Adrenal gland (tissue), 12 donors: ENCODE measurements around the gene SPG7. TPM values are rescaled to one million over a fixed set of nuclear protein-coding genes. Genes with fewer than 3 reads are reported as not detected.

Source experiments
- DNase-seq, 7 donors: peaks; one replicate each; pipeline ENCODE4 v3.0.0-alpha.2; 2019 to 2020
- H3K27ac ChIP-seq, 5 donors: fragments of 200-600 bp; sonication (generic) in 4 of 5; 1 replicate in 3 of 5; 2 replicates in 2 of 5; pipeline versions ENCODE4 v1.5.1 to v1.8.0; 2016 to 2020; ENCODE audit warnings: mild to moderate bottlenecking in 1 of 5
- H3K27me3 ChIP-seq: fragments of 200-600 bp; 2 replicates; pipeline ENCODE4 v1.8.0; 2021
- H3K36me3 ChIP-seq, 2 donors: fragments of 200-600 bp; replicated peaks in 1 of 2; 1 replicate in 1 of 2; 2 replicates in 1 of 2; pipeline versions ENCODE4 v1.5.1 to v1.8.0; 2018 to 2022
- H3K4me1 ChIP-seq, 2 donors: fragments of 200-600 bp; replicated peaks in 1 of 2; 1 replicate in 1 of 2; 2 replicates in 1 of 2; pipeline versions ENCODE4 v1.5.1 to v1.8.0; 2018 to 2021
- H3K4me3 ChIP-seq, 4 donors: fragments of 200-600 bp; sonication (generic) in 3 of 4; one replicate each; pipeline ENCODE4 v1.5.1; 2016 to 2018
- H3K9me3 ChIP-seq, 3 donors: fragments of 200-600 bp; sonication (generic) in 1 of 3; replicated peaks in 1 of 3; 1 replicate in 2 of 3; 2 replicates in 1 of 3; pipeline versions ENCODE4 v1.5.1 to v1.8.0; 2016 to 2021
- POLR2A ChIP-seq, 2 donors: fragments of 450-650 bp; IDR thresholded peaks; one replicate each; pipeline ENCODE4 v1.6.1; 2017; ENCODE audit warnings: antibody characterized with exemption in 2 of 2, mild to moderate bottlenecking in 2 of 2, moderate library complexity in 1 of 2
- WGBS, 4 donors: extraction: QIAGEN DNeasy Blood & Tissue Kit in 2 of 4; methylation state at CpG; one replicate each; pipeline versions ENCODE4 v1.1.5 to v1.1.7; 2013 to 2017; 5-methylcytosine and 5-hydroxymethylcytosine counted together
- intact Hi-C, 2 donors: fragments of 100-400 bp; cut with DNase I; formaldehyde crosslinking; loops; one replicate each; pipeline versions ENCODE4 v1.14.1 to v1.15.0; 2022 to 2023
- polyA plus RNA-seq, 3 donors: library from polyadenylated mRNA; stranded (reverse); fragments of 200-250 nt in 2 of 3; fragments of 350-450 nt in 1 of 3; fragmentation: Illumina TruSeq in 1 of 3; extraction: RNeasy Lipid Tissue Mini Kit (QIAGEN cat#74804) in 1 of 3; gene quantifications; one replicate each; pipeline ENCODE4 v1.2.3, GENCODE V29; 2013 to 2014
- total RNA-seq, 9 donors: library from RNA; depleted of rRNA in 4 of 9; stranded (reverse); fragments of >200 nt in 4 of 9; fragments of 120-200 nt in 1 of 9; fragmentation: NEBNext Ultra II Directional in 1 of 9; extraction: Animal tissue kit (Norgen Biotek cat#: 25700) in 1 of 9; gene quantifications; one replicate each; pipeline versions ENCODE4 v1.1.0 to v1.2.4, GENCODE V29; 2013 to 2023
- TF ChIP-seq, protein P1 (sequence below), 6 experiments: fragments of 450-650 bp in 4 of 6; fragments of 200-600 bp in 2 of 6; sonication (generic) in 1 of 6; IDR thresholded peaks; 1 replicate in 5 of 6; 2 replicates in 1 of 6; pipeline versions ENCODE4 v1.5.1 to v1.8.0; 2016 to 2021; ENCODE audit warnings: antibody characterized with exemption in 6 of 6, mild to moderate bottlenecking in 2 of 6, moderate library complexity in 1 of 6
- donor health status: healthy with polysubstance abuse.
- donor health status: Bipolar disorder and iron deficiency.
- donor health status: DM: yes; HTN: yes; CAD: no.
- donor health status: DM: no; HTN: no; CAD: no.
- donor health status: DM: no; HTN: no; CAD: no.
- donor health status: DM: yes; HTN: yes; CAD: no.

The SPG7 gene
- total and polyA plus RNA-seq, 12 donors, result 57.1 to 250 (median 142) TPM

DNA sequence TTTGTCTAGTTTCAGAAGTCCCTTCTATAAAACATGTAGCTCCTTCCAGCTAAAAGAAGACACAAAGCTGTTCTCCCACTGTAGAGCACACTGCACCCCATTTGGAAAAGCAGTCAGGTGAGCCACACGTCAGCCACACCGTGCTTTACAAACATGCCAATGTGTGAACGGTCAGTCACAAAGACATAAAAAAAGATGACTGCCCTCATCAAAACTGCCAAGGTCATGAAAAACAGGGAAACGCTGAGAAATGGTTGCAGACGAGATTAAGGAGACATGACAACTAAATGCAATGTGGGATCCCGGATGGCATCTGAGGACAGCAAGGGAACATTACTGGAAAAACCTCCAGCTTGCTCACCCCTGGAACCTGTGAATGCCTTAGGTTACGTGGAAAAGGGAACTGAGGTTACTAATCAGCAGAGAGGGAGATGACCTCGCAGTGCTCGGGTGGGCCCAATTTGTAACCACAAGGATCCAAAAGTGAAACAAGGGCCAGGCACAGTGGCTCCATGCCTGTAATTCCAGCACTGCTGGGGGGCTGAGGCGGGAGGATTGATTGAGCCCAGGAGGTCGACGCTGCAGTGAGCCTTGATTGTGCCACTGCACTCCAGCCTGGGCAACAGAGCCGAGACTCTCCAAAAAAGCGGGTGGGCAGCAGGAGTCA, 25.9 kb upstream of the SPG7 start:
- peaks cover 38 to 76% of the 10 kb centered on the region in 2 donors for H3K4me1 ChIP-seq

DNA sequence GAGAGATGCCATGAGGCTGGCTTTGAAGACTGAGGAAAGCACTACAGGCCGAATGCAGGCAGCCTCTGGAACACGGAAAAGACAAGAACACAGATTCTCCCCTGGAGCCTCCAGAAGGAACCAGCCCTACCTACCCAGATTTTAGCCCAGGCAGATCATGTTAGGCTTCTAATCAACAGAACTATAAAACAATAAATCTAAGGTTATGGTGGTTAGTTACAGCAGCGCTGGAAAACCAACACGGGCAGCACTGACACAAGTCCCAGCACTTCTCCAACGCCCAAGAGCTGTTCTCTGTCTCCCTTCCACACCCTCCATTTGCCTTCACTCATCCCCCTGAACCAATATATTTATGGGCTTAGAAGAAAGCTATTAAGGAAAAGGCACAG, 25.4 kb upstream of the SPG7 start:
- no peaks in the 10 kb centered on the region for H3K36me3 ChIP-seq
- H3K27ac ChIP-seq, result peak overlapping the region in 3 of 5 donors; percentile 8 to 51 (median 28)
- no peak for TF ChIP-seq POLR2A (IDR thresholded peaks at IDR 0.05)
- TF ChIP-seq, protein P1, sequence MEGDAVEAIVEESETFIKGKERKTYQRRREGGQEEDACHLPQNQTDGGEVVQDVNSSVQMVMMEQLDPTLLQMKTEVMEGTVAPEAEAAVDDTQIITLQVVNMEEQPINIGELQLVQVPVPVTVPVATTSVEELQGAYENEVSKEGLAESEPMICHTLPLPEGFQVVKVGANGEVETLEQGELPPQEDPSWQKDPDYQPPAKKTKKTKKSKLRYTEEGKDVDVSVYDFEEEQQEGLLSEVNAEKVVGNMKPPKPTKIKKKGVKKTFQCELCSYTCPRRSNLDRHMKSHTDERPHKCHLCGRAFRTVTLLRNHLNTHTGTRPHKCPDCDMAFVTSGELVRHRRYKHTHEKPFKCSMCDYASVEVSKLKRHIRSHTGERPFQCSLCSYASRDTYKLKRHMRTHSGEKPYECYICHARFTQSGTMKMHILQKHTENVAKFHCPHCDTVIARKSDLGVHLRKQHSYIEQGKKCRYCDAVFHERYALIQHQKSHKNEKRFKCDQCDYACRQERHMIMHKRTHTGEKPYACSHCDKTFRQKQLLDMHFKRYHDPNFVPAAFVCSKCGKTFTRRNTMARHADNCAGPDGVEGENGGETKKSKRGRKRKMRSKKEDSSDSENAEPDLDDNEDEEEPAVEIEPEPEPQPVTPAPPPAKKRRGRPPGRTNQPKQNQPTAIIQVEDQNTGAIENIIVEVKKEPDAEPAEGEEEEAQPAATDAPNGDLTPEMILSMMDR (IDR thresholded peaks at IDR 0.05), result no peak
- no peaks in the 10 kb centered on the region for H3K9me3 ChIP-seq
- no peaks in the 10 kb centered on the region for H3K27me3 ChIP-seq
- H3K4me1 ChIP-seq, result peaks cover 38 to 80% of the 10 kb centered on the region in 2 donors
- WGBS, 4 donors, result 67 to 73% (median 73%) methylated on average over 5 of the region's 5 CpGs
- intact Hi-C loops, result loop anchor here in 1 of 2 donors (10.0 kb wide), 1 partner anchor 78 kb away; no protein-coding TSS in a partner anchor
- no peak for DNase-seq
- H3K4me3 ChIP-seq, result no peak overlapping the region

More for the DNA sequence above, 25.9 kb upstream of the SPG7 start:
- Histone ChIP-seq H3K27ac (peak overlapping the region in 3 of 5 donors; percentile 28 to 51 (median 35)), H3K9me3 (no peaks in the 10 kb centered on the region), H3K4me3 (no peak overlapping the region), H3K36me3 (no peaks in the 10 kb centered on the region), H3K27me3 (no peaks in the 10 kb centered on the region)
- no peak for TF ChIP-seq POLR2A (IDR thresholded peaks at IDR 0.05)
- TF ChIP-seq, protein P1 (IDR thresholded peaks at IDR 0.05), result no peak
- DNase-seq, result peak in 1 of 7 donors; percentile 38
- intact Hi-C loops, result loop anchor here in 1 of 2 donors (10.0 kb wide), 1 partner anchor 77 kb away; no protein-coding TSS in a partner anchor
- 41 to 52% (median 48%) methylated on average over 14 of the region's 14 CpGs for WGBS, 4 donors

DNA sequence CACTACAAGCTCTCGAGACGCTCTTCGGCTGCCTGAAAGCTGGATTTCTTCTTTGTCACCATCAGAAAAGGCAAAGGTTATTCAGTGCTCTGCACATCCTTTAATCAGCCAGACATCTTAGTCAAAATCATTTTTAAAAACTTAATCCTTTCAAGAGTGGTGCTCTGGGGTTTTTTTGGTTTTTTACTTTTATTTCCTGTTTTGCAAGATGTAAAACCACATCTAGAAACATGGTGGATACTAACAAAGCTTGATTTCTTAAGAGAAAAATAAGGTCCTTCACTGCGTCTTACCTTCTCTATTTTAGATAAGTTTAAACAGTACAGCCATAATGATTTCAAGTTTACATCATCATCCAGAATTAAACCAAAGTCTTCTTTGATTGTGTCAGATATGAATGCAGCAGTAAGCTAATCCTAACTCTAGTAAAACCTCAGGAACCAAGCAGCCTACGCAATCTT, 24.1 kb upstream of the SPG7 start:
- TF ChIP-seq, protein P1 (IDR thresholded peaks at IDR 0.05), result no peak
- no peak for TF ChIP-seq POLR2A (IDR thresholded peaks at IDR 0.05)
- H3K27ac ChIP-seq, result peak overlapping the region in 2 of 5 donors; percentile 18 to 54
- H3K4me3 ChIP-seq, result no peak overlapping the region
- H3K4me1 ChIP-seq, result peaks cover 38 to 79% of the 10 kb centered on the region in 2 donors
- intact Hi-C loops, result loop anchor here in 1 of 2 donors (10.0 kb wide), 1 partner anchor 79 kb away; no protein-coding TSS in a partner anchor
- WGBS, 4 donors, result 62 to 74% (median 66%) methylated on average over 5 of the region's 5 CpGs
- no peaks in the 10 kb centered on the region for H3K27me3 ChIP-seq
- no peak for DNase-seq
- H3K36me3 ChIP-seq, result no peaks in the 10 kb centered on the region
- H3K9me3 ChIP-seq, result no peaks in the 10 kb centered on the region

DNA sequence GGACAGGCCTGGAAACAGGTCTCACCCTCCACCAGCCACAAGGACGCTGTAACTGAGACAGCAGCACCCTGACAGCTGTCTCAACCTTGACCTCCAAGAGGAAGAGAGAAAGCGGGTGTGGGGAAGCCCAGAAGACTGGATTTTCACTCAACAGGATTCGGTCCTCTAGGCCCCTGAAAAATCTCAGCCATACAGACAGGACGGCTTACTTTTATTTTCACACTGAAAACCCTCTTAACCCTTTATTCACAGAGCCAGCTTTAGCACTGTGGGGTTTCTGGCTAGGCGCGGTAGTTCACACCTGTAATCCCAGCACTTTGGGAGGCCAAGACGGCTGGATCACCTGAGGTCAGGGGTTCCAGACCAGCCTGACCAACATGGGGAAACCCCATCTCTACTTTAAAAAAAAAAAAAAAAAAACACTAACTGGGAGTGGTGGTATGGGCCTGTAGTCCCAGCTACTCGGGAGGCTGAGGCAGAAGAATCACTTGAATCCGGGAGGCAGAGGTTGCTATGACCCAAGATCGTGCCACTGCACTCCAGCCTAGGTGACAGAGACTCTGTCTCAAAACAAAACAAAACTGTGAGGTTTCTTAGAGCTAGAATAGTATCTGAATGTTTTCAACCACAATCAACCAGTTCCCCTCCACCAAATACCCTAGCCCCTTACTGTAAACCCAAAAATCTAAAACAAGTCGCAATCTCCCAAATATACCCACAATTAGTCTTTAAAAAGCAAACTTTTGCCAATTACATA, 23.1 kb upstream of the SPG7 start:
- Histone ChIP-seq H3K4me1 (peaks cover 38 to 78% of the 10 kb centered on the region in 2 donors), H3K27ac (peak overlapping the region in 3 of 5 donors; percentile 26 to 54 (median 49)), H3K4me3 (no peak overlapping the region), H3K27me3 (no peaks in the 10 kb centered on the region), H3K9me3 (no peaks in the 10 kb centered on the region), H3K36me3 (no peaks in the 10 kb centered on the region)
- 42 to 48% (median 47%) methylated on average over 11 of the region's 11 CpGs for WGBS, 4 donors
- TF ChIP-seq, protein P1 (IDR thresholded peaks at IDR 0.05), result no peak
- no peak for TF ChIP-seq POLR2A (IDR thresholded peaks at IDR 0.05)
- intact Hi-C loops, result loop anchor here in 1 of 2 donors (10.0 kb wide), 1 partner anchor 80 kb away; no protein-coding TSS in a partner anchor
- DNase-seq, result peak in 4 of 7 donors; percentile 38 to 57 (median 49)
